Peyer's patch (tissue), 4 donors: ENCODE data around the gene F12.

Experiments used
- POLR2A ChIP-seq, 2 donors: fragments of 450-650 bp; IDR thresholded peaks; one replicate each; pipeline ENCODE4 v1.5.1; 2017; ENCODE audit warnings: antibody characterized with exemption in 2 of 2, mild to moderate bottlenecking in 2 of 2, moderate library complexity in 2 of 2
- TF ChIP-seq, protein P1 (sequence below), 6 experiments: fragments of 450-650 bp in 4 of 6; fragments of 200-600 bp in 2 of 6; sonication (generic) in 1 of 6; IDR thresholded peaks; one replicate each; pipeline ENCODE4 v1.5.1; 2017 to 2019; ENCODE audit warnings: antibody characterized with exemption in 6 of 6, mild to moderate bottlenecking in 3 of 6, moderate library complexity in 1 of 6

DNA sequence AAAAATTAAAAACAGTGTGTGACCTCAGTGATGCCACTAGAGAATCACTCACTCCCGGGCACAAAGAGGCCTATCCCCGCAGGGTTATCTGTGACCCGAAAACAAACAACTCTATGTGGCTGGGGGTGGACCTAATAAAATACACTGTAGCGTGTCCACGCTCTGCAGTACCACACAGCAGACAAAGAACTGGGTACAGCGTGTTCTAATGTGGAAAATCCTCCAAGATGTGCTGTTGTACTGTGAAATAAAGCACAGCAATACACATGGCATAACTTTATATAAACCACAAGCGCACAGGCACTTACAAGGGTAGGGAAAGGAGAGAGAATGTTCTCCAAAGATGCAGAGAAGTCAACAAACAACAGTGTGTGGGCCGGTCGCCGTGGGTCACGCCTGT lies 33.3 kb downstream of the F12 start:
- TF ChIP-seq POLR2A (IDR thresholded peaks at IDR 0.05) = no peak
- TF ChIP-seq, protein P1, sequence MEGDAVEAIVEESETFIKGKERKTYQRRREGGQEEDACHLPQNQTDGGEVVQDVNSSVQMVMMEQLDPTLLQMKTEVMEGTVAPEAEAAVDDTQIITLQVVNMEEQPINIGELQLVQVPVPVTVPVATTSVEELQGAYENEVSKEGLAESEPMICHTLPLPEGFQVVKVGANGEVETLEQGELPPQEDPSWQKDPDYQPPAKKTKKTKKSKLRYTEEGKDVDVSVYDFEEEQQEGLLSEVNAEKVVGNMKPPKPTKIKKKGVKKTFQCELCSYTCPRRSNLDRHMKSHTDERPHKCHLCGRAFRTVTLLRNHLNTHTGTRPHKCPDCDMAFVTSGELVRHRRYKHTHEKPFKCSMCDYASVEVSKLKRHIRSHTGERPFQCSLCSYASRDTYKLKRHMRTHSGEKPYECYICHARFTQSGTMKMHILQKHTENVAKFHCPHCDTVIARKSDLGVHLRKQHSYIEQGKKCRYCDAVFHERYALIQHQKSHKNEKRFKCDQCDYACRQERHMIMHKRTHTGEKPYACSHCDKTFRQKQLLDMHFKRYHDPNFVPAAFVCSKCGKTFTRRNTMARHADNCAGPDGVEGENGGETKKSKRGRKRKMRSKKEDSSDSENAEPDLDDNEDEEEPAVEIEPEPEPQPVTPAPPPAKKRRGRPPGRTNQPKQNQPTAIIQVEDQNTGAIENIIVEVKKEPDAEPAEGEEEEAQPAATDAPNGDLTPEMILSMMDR (IDR thresholded peaks at IDR 0.05) = no peak
